Astrocyte of the cerebellum (primary cell): Measurements from ENCODE around the gene AMBP.

Source experiments
- DNase-seq: peaks from one replicate; pipeline ENCODE4 v3.0.0-alpha.2; 2011; ENCODE audit warnings: low read depth
- H3K4me3 ChIP-seq: 2 replicates; pipeline ENCODE4 v1.5.1; 2011; ENCODE audit warnings: mild to moderate bottlenecking, low read depth, low read length, moderate library complexity
- in situ Hi-C: cut with HindIII; loops from 2 replicates; pipeline ENCODE4 v1.10.0; 2017; ENCODE audit warnings: low sequenced_read_pairs
- TF ChIP-seq, protein P1 (sequence below): IDR thresholded peaks from 2 replicates; pipeline ENCODE4 v1.5.1; 2012; ENCODE audit warnings: low read length, low read depth, moderate library complexity, mild to moderate bottlenecking; ENCODE audit errors: missing control alignments

AMBP gene

DNA sequence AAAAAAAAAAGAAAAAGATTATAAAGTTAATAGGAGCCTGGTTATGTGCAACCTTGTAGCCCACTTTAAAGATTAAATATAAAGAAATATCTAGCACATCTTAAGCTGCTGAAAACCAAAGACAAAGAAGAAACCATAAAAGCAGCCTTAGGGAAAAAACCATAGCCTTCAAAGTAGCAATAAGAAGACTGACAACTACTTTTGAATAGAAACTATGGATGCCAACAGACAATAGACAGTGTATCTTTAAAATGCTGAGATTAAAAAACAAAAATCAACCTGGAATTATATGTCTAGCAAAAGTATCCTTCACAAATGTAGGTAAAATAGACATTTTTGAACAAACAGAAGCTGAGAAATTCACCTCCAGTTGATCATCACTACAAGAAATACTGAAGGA is 24.4 kb upstream of the AMBP start:
- no peak for DNase-seq
- in situ Hi-C loops = no loop called here
- TF ChIP-seq, protein P1, sequence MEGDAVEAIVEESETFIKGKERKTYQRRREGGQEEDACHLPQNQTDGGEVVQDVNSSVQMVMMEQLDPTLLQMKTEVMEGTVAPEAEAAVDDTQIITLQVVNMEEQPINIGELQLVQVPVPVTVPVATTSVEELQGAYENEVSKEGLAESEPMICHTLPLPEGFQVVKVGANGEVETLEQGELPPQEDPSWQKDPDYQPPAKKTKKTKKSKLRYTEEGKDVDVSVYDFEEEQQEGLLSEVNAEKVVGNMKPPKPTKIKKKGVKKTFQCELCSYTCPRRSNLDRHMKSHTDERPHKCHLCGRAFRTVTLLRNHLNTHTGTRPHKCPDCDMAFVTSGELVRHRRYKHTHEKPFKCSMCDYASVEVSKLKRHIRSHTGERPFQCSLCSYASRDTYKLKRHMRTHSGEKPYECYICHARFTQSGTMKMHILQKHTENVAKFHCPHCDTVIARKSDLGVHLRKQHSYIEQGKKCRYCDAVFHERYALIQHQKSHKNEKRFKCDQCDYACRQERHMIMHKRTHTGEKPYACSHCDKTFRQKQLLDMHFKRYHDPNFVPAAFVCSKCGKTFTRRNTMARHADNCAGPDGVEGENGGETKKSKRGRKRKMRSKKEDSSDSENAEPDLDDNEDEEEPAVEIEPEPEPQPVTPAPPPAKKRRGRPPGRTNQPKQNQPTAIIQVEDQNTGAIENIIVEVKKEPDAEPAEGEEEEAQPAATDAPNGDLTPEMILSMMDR = no peak
- no peak overlapping the region for H3K4me3 ChIP-seq

- in situ Hi-C loops = no loop called here
These were observed 22.4 kb upstream of the AMBP start for GRCh38 chr9:114100536-114100935.

DNA sequence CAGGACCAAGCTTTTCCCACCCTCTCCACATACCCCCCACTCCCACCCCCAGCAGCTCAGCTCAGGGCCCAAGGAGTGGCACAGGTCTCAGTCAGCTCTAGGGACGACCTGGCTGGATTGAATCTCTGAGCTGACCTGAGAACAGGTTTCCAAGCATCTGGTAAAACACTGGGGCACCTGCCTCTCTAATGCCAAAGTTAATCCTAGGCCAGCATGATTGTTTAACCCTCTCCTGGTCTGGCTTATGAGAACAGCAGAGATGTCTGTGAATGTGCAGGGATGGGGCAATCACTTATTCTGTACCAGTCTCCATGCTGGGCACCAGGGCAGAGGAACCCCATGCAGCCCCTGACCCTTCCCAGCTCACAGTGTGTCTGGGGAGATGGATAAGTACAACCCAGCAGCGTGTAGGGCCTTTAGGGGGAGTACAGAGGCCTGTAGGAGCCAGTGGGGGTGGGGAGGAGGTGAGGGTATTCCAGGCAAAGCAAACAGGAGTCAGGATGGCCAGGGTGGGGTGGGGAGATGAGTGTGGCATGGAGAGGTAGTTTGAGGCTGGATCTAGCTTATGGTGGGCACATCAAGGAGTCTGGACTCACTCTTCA is 21.7 kb upstream of the AMBP start:
- in situ Hi-C loops = loop anchor here (5.0 kb wide), 1 partner anchor 93 kb away; no protein-coding TSS in a partner anchor
- no peak for DNase-seq
- no peak overlapping the region for H3K4me3 ChIP-seq
- TF ChIP-seq, protein P1 = no peak

More at GRCh38 chr9:114100536-114100935, 22.4 kb upstream of the AMBP start:
- no peak for DNase-seq
- H3K4me3 ChIP-seq = no peak overlapping the region
- TF ChIP-seq, protein P1 = no peak

DNA sequence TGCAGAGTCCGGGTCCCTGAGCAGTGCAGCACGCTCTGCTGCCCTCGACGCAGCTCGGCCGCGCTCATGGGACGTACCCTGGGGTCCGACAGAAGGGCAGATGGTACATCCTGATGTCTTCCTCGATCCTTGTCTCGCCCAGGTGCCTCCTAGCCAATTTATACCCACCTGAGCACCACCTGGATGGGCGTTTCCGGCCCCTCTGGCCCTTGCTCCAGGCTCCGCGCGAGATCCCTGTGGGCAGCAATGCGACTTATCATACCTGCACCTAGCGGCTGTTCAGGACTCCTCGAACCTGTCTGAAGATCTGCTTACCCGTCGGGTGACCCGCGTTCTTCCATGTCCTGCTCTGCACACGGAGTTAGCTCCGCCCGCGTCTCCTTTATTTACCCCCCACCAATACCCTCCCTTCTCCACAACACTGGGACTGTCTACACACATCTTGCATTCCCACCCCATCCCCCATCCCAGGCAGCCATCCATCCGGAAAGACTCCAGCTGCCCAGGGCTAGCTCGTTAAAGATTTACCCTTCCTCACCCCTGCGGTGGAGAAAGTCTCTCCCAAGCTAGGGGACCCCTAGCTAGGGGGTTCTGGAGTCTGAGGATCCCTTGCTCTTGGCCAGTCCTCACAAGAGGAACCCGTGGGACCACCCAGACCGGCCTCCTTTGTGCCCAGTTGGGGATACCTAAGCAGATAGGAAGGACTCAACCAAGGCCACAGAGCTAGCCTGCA is 21.0 kb upstream of the AMBP start, which contains the start of gene KIF12:
Gene KIF12, minus strand, starts transcription at position 357 of the 733 bp plus-strand sequence. Its CDS starts 16 bp downstream, at position 341.
- TF ChIP-seq, protein P1 = no peak
- in situ Hi-C loops = loop anchor here (5.0 kb wide), 1 partner anchor 93 kb away; no protein-coding TSS in a partner anchor
- no peak for DNase-seq
- H3K4me3 ChIP-seq = peak within 1 kb of the TSS; percentile 38

DNA sequence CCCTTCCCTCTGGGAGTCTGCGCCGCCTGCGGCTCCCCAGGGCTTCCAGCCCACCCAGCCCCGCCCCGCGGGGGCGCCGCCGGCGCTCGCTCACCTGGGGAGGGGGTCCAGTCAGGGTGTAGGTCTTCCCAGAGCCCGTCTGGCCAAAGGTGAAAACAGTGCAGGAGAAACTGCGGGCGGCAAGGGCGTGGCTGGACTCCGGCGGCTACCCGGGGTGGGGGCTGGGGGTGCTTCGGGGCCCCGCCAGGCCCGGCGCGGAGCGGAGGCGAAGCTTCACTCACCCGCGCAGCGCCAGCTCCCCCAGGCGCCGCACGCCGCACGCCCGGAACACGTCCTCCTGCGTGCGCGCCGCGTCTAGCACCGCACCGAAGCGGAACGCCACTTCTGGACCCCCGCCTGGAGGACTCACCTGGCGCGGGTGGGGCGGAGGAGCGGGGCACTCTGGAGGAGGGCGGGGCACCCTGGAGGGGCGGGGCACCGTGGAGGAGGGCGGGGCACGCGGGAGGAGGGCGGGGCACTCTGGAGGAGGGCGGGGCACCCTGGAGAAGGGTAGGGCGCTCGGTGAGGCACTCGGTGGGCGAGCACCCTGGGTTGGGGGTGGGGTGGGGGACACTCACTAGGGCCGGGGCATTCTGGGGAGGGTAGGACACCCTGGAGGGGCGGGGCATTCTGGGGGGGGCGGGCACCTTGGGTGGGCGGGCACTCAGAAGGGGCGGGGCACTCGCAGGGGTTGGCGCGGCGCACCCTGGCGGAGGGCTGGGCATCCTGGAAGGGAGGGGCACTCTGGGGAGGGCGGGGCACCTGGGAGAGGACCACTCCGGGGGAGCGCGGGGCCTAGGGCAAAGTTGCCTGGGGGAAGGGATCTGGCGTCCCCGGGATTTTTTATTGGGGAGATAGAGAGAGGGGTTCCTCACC is 20.2 kb upstream of the AMBP start:
- DNase-seq = no peak
- peak overlapping the region; percentile 38 for H3K4me3 ChIP-seq
- in situ Hi-C loops = loop anchor here (5.0 kb wide), 1 partner anchor 94 kb away; no protein-coding TSS in a partner anchor
- TF ChIP-seq, protein P1 = no peak

GRCh38 chr9:114097613-114098020 is 19.5 kb upstream of the AMBP start:
- in situ Hi-C loops = loop anchor here (5.0 kb wide), 1 partner anchor 95 kb away; no protein-coding TSS in a partner anchor
- H3K4me3 ChIP-seq = peak overlapping the region; percentile 38

More at GRCh38 chr9:114097613-114098020, 19.5 kb upstream of the AMBP start:
- DNase-seq = no peak
- TF ChIP-seq, protein P1 = no peak
